ENCODE results near the gene RFTN1.

GRCh38 chr3:16515885-16516420, 2.5 kb upstream of the RFTN1 start:
- TF ChIP-seq EZH2 (IDR thresholded peaks at IDR 0.05; ENCODE audit: borderline replicate concordance, insufficient read depth, low read depth, low read length, poor library complexity, severe bottlenecking) (no peak), CTCF (IDR thresholded peaks at IDR 0.05) (no peak)
